GM10248 (cell line): ENCODE results near the gene B4GALNT3.

Source experiments
- CTCF ChIA-PET: fragments of 300-600 bp; sonication (Branson Sonifier 250); formaldehyde crosslinking; extraction: SDS; loops from one replicate; lab custom pipeline; 2021; ENCODE audit warnings: antibody characterized with exemption; lab: Yijun Ruan, JAX
- POLR2A ChIA-PET: fragments of 350-650 bp; sonication (Branson Sonifier 250); formaldehyde crosslinking; extraction: SDS; loops from one replicate; lab custom pipeline; 2020; ENCODE audit warnings: antibody characterized with exemption; lab: Yijun Ruan, JAX
- DNase-seq: peaks from one replicate; pipeline ENCODE4 v3.0.0; 2012; ENCODE audit errors: extremely low spot score
- TF ChIP-seq, protein P1 (sequence below): IDR thresholded peaks from 2 replicates; pipeline ENCODE4 v1.5.1; 2012; ENCODE audit warnings: mild to moderate bottlenecking, low read depth; ENCODE audit errors: extremely low read depth, missing control alignments, control extremely low read depth

Gene B4GALNT3

DNA sequence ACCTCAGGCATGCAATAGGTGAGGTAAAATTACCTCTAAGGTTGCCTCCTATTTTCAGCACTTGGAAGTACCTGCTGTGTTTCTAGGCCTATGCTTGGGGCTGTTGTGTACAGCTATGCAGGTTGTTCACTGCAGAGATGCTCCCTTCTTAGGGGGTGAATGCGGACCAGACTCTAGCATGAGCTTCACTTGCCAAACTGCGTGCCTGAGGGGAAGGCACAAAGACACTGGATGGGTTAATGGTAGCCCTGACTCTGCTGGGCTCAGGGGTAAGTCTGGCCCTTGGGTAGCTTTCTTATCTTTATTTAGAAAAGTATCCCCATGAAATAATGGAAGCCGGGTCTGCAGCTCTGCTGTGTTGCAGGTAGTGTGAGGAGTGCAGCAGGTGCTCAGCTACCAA is 35.7 kb downstream of the B4GALNT3 start:
- TF ChIP-seq, protein P1, sequence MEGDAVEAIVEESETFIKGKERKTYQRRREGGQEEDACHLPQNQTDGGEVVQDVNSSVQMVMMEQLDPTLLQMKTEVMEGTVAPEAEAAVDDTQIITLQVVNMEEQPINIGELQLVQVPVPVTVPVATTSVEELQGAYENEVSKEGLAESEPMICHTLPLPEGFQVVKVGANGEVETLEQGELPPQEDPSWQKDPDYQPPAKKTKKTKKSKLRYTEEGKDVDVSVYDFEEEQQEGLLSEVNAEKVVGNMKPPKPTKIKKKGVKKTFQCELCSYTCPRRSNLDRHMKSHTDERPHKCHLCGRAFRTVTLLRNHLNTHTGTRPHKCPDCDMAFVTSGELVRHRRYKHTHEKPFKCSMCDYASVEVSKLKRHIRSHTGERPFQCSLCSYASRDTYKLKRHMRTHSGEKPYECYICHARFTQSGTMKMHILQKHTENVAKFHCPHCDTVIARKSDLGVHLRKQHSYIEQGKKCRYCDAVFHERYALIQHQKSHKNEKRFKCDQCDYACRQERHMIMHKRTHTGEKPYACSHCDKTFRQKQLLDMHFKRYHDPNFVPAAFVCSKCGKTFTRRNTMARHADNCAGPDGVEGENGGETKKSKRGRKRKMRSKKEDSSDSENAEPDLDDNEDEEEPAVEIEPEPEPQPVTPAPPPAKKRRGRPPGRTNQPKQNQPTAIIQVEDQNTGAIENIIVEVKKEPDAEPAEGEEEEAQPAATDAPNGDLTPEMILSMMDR: no peak
- DNase-seq: no peak
- ChIA-PET POLR2A (no interaction called here), CTCF (interaction anchor here (1.0 to 1.7 kb wide), 6 partner anchors 10 to 52 kb away, joined by 3 to 6 read pairs (median 3); no protein-coding TSS in a partner anchor)

DNA sequence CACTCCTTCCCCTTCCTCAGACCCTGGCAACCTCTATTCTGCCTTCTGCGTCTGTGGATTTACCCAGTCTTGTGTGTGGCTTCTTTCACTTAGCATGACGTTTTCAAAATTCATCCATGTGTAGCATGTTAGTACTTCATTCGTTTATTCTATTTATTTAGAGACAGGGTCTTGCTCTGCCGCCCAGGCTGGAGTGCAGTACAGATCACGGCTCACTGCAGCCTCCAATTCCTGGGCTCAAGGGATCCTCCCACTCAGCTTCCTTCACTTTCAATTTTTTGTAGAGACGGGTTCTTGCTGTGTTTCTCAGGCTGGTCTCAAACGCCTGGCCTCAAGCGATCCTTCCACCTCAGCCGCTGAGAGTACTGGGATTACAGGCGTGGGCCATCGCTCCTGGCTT is 37.0 kb downstream of the B4GALNT3 start:
- TF ChIP-seq, protein P1: no peak
- POLR2A ChIA-PET: no interaction called here
- CTCF ChIA-PET: interaction anchor here (1.4 kb wide), 1 partner anchor 51 kb away, joined by 3 read pairs; no protein-coding TSS in a partner anchor
- no peak for DNase-seq

DNA sequence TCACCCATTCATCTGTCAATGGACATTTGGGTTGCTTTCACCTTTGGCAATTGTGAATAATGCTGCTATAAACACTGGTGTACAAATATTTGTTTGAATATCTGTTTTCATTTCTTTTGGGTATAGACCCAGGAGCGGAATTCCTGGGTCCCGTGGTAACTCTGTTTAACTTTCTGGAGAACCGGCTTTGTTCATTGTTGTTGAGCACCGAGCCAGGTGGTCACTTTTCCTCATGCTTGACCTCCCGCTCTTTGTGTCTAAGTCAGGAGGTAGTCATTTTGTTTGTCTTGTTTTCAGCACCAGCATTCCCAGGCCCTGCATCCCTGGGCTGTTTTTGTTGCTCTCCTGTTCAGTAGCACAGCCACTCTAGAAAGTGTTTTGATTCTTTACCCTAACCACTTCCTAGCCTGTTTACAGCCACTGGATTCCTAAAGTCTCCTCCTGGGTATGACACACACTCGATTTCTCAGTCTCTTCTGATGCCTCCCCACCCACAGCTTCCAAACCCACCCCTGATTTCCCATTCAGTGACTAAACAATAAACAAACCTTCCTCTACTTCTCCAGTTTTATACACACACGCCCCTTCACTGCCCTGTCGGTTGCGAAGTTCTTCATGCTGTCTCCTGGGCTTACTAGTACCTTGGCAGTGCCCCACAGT is 37.9 kb downstream of the B4GALNT3 start:
- POLR2A ChIA-PET: no interaction called here
- TF ChIP-seq, protein P1: no peak
- DNase-seq: no peak
- CTCF ChIA-PET: interaction anchor here (0.9 kb wide), 1 partner anchor 45 kb away, joined by 3 read pairs; no protein-coding TSS in a partner anchor

DNA sequence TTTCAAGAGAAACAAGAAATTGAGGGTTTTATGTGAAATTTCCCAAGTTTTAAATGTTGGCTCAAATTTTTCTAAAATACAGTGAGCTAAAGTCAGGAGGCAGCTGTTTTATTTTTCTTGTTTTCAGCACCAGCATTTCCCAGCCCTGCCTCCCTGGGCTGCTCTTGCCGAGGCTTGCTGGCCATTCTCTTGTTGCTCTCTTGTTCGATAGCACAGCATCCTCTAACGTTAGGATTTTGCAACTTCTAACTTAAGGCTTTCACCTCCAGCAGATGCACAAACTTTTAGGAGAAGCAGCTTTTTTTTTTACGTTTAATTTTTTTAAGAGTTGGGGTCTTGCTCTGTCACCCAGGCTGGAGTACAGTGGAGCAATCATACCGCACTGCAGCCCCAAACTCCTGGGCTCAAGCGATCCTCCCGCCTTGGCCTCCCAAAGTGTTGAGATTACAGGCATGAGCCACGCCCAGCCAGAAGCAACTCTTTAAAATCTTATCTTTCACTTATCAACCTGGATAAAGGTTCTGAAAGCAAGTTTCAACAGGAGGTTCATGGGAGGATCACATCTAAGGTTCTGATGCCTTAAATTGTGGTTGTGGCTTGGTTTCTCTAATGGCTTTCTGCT is 40.2 kb downstream of the B4GALNT3 start:
- CTCF ChIA-PET: interaction anchor here (1.7 kb wide), 2 partner anchors 9 to 47 kb away, joined by 4 to 6 read pairs; no protein-coding TSS in a partner anchor
- POLR2A ChIA-PET: no interaction called here
- no peak for DNase-seq
- TF ChIP-seq, protein P1: no peak

DNA sequence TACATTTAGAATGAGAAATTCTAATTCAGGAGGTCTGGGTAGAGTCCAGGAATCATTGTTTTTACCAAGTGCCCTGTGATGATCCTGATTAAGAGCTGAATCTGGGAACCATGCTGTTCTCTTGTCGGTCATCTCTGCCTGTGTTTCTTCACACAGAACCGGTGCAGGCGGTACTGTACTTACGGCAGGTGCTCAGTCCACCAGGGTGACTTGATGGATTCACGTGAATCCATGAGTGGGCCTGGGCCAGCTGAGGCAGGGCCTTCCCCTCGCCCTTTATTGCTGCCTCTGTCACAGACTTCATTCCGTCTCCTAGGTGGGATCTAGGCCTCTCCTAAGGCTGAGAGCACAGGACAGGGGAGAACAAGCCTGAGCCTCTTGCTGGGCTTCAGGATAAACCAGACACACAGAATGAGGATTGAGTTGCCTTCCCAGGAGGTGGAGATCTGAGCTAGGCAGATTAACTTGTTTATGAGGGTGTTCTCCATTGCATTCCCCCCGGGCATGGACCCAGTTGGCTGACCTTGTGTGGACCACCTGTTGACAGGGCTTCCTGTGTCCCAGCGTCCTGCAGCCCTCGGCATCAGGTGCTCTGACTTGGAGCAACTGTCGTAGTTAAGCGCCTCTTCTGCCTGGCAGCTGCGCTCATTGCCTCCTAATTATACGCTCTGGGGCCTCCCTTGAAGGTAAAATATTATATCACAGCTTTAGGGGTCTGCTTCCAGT is 42.1 kb downstream of the B4GALNT3 start:
- ChIA-PET CTCF (interaction anchor here (1.2 to 1.4 kb wide), 2 partner anchors 9 to 46 kb away, joined by 3 read pairs; no protein-coding TSS in a partner anchor), POLR2A (no interaction called here)

DNA sequence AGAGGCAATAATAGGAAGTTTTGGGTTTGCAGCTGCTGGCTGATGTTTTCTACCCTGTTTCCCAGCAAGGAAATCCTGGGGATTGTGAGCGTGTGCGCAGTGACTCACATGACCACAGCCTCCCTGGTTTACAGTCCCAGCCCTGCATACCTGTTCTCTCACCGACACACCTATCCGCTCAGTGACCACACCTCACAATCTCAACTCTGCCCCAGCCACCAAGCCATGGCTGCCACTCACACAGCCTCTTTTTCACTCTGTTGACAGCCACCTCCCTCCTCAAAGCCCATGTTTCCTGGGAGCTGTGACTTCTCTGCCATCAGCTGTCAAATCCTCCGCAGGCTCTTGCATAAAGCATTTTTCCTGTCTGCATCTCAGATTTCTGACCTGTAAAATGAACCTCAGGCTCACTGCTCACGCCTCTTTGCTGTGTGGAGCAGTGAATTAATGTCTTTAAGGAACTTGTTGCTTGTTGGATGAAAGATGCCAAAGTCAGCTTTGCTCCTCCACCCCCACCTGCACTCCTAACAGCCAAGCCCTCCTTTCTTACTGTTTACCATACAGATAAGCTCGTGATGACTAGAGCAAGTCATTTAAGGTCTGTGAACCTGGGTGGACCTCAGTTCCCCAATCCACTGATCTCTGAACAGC is 43.5 kb downstream of the B4GALNT3 start:
- ChIA-PET CTCF (interaction anchor here (1.0 kb wide), 1 partner anchor 33 kb away, joined by 3 read pairs; no protein-coding TSS in a partner anchor), POLR2A (no interaction called here)
- TF ChIP-seq, protein P1: no peak
- DNase-seq: no peak

More for the DNA sequence above, 42.1 kb downstream of the B4GALNT3 start:
- TF ChIP-seq, protein P1: no peak
- DNase-seq: no peak
